Loucy (cell line): Measurements from ENCODE around the gene TEAD1.

Source experiments
- CTCF ChIP-seq: fragments of 200-600 bp; sonication (generic); conservative IDR thresholded peaks from 2 replicates; pipeline ENCODE4 v1.5.1; 2014; ENCODE audit warnings: mild to moderate bottlenecking, antibody characterized with exemption, low read length
- EZH2phosphoT487 ChIP-seq: fragments of 200-600 bp; IDR thresholded peaks from 2 replicates; pipeline ENCODE4 v1.6.1; 2018; ENCODE audit warnings: antibody characterized with exemption, mild to moderate bottlenecking, moderate library complexity, borderline replicate concordance

GRCh38 chr11:12715131-12715530 lies 40.9 kb downstream of the TEAD1 start:
- no peak for TF ChIP-seq CTCF
- no peak for TF ChIP-seq EZH2phosphoT487
